K562 (cell line): ENCODE measurements around the gene SETDB2. TPM values are rescaled to one million over a fixed set of nuclear protein-coding genes. Genes with fewer than 3 reads are reported as not detected.

ENCODE experiments used
- C11orf30 ChIP-seq: fragments of 450-650 bp; IDR thresholded peaks from 2 replicates; pipeline ENCODE4 v1.6.1; 2016; ENCODE audit warnings: low read depth, mild to moderate bottlenecking
- CLOCK ChIP-seq: fragments of 250-450 bp; sonication (Bioruptor Pico); IDR thresholded peaks from 2 replicates; pipeline ENCODE4 v1.4.0; 2020; ENCODE audit warnings: mild to moderate bottlenecking, moderate library complexity, borderline replicate concordance
- E2F8 ChIP-seq: fragments of 450-650 bp; IDR thresholded peaks from 2 replicates; pipeline ENCODE4 v1.7.1; 2018; ENCODE audit warnings: mild to moderate bottlenecking, low read depth; ENCODE audit not compliant: partially characterized antibody
- FOXO4 ChIP-seq: fragments of 450-650 bp; formaldehyde crosslinking; IDR thresholded peaks from 2 replicates; pipeline ENCODE4 v1.4.0; 2020; ENCODE audit warnings: mild to moderate bottlenecking, moderate library complexity
- GATAD2B ChIP-seq: fragments of 450-650 bp; IDR thresholded peaks from 2 replicates; pipeline ENCODE4 v1.6.1; 2017; ENCODE audit warnings: mild to moderate bottlenecking, borderline replicate concordance
- L3MBTL2 ChIP-seq: fragments of 450-650 bp; IDR thresholded peaks from 2 replicates; pipeline ENCODE4 v1.6.1; 2016; ENCODE audit warnings: mild to moderate bottlenecking, moderate library complexity
- LEF1 ChIP-seq: fragments of 450-650 bp; IDR thresholded peaks from 2 replicates; pipeline ENCODE4 v1.6.1; 2016; ENCODE audit warnings: mild to moderate bottlenecking
- NCOA6 ChIP-seq: fragments of 450-650 bp; IDR thresholded peaks from 2 replicates; pipeline ENCODE4 v1.6.1; 2017; ENCODE audit warnings: mild to moderate bottlenecking
- POLR2AphosphoS2 ChIP-seq: IDR thresholded peaks from 2 replicates; pipeline ENCODE4 v1.6.1; 2012; ENCODE audit warnings: low read length, improper control_type of control experiment
- POLR2G ChIP-seq: fragments of 200-400 bp; formaldehyde crosslinking; IDR thresholded peaks from 2 replicates; pipeline ENCODE4 v1.6.1; 2017; ENCODE audit warnings: low read depth, mild to moderate bottlenecking, antibody characterized with exemption, low read length, moderate library complexity
- SAFB2 ChIP-seq: fragments of 200-400 bp; formaldehyde crosslinking; IDR thresholded peaks from 2 replicates; pipeline ENCODE4 v1.6.1; 2018; ENCODE audit warnings: borderline replicate concordance, low read length, low read depth, moderate library complexity; ENCODE audit not compliant: severe bottlenecking
- SMARCA4 ChIP-seq: fragments of 450-650 bp; IDR thresholded peaks from 2 replicates; pipeline ENCODE4 v1.6.1; 2016
- STAT5A ChIP-seq: IDR thresholded peaks from 2 replicates; pipeline ENCODE4 v1.6.1; 2012; ENCODE audit warnings: low read length, inconsistent platforms, borderline replicate concordance
- U2AF1 ChIP-seq: fragments of 200-400 bp; formaldehyde crosslinking; optimal IDR thresholded peaks from 2 replicates; pipeline ENCODE3; 2017; ENCODE audit warnings: mild to moderate bottlenecking, low read depth, low read length, moderate library complexity
- USF2 ChIP-seq: sonication (generic); formaldehyde crosslinking; IDR thresholded peaks from 2 replicates; pipeline ENCODE4 v1.5.0; 2020; ENCODE audit warnings: missing genetic modification reagents
- ZNF124 ChIP-seq: sonication (generic); formaldehyde crosslinking; IDR thresholded peaks from 2 replicates; pipeline ENCODE4 v1.8.1; 2022; ENCODE audit warnings: missing genetic modification reagents
- ZNF347 ChIP-seq: fragments of 450-650 bp; formaldehyde crosslinking; IDR thresholded peaks from 2 replicates; pipeline ENCODE4 v1.4.0; 2020; ENCODE audit warnings: low read depth, mild to moderate bottlenecking, moderate library complexity
- polyA plus RNA-seq, 8 experiments: library from polyadenylated mRNA; depleted of rRNA in 4 of 8; stranded (reverse) in 5 of 8; unstranded in 3 of 8; fragments of >200 nt; fragmentation: Nextera tagmentation in 2 of 8; fragmentation: Illumina TruSeq in 1 of 8; extraction: Ambion mirVana in 2 of 8; extraction: Trizol in 1 of 8; gene quantifications; 2 replicates each; pipeline versions ENCODE4 v1.2.1 to v1.2.3, GENCODE V29; 2011 to 2014; ENCODE audit warnings: inconsistent platforms in 1 of 8, missing spikeins in 1 of 8
- total RNA-seq, 7 experiments: library from RNA; depleted of rRNA in 6 of 7; stranded (reverse); fragments of >200 nt in 6 of 7; fragmentation: Illumina TruSeq in 2 of 7; extraction: Trizol in 2 of 7; gene quantifications; 2 replicates each; pipeline versions ENCODE4 v1.2.1 to v1.2.3, GENCODE V29; 2011 to 2021; ENCODE audit warnings: low replicate concordance in 1 of 7
- TF ChIP-seq, protein P1 (sequence below), 2 experiments: fragments of 450-650 bp in 1 of 2; sonication (generic) in 1 of 2; formaldehyde crosslinking in 1 of 2; IDR thresholded peaks in 1 of 2; conservative IDR thresholded peaks in 1 of 2; 2 replicates each; pipeline versions ENCODE4 v1.6.1 to v1.8.1; 2016 to 2023; ENCODE audit warnings: mild to moderate bottlenecking in 2 of 2, moderate library complexity in 2 of 2, inconsistent platforms in 1 of 2, missing genetic modification reagents in 1 of 2

The SETDB2 gene
- total and polyA plus RNA-seq, 9 of the 15 experiments (the other 6 are each of a cell fraction or from before 2014, with no cell fraction given), result 1.0 to 9.0 (median 6.1) TPM

- TF ChIP-seq SAFB2 (no peak), USF2 (no peak), U2AF1 (no peak), CLOCK (no peak), C11orf30 (peak; percentile 88), POLR2G (no peak), NCOA6 (no peak), ZNF124 (CRISPR knock-in tag) (no peak), L3MBTL2 (no peak), ZNF347 (CRISPR knock-in tag) (no peak), SMARCA4 (peak; percentile 76), POLR2AphosphoS2 (no peak), LEF1 (0 out of 2 replicates have a peak, but pooled peaks have one; percentile 30), STAT5A (no peak), GATAD2B (no peak), E2F8 (no peak), FOXO4 (CRISPR knock-in tag) (no peak)
- TF ChIP-seq, protein P1, sequence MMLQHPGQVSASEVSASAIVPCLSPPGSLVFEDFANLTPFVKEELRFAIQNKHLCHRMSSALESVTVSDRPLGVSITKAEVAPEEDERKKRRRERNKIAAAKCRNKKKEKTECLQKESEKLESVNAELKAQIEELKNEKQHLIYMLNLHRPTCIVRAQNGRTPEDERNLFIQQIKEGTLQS (IDR thresholded peaks at IDR 0.05), result peak; percentile 79
- TF ChIP-seq, protein P1 (CRISPR knock-in tag; conservative IDR thresholded peaks at IDR 0.05), result no peak
Measured at GRCh38 chr13:49540552-49540951, 96.5 kb downstream of the SETDB2 start (continued).
